ENCODE data around the gene SLC9A2.

- no peak for TF ChIP-seq CTCF (IDR thresholded peaks at IDR 0.05)
- TF ChIP-seq POLR2A (IDR thresholded peaks at IDR 0.05), result no peak
Observed at GRCh38 chr2:102593516-102593915, 25.8 kb upstream of the SLC9A2 start.
